HepG2 (cell line): ENCODE measurements around the gene SLC39A8. TPM values are rescaled to one million over a fixed set of nuclear protein-coding genes. Genes with fewer than 3 reads are reported as not detected.

Experiments used
- ARID4A ChIP-seq: sonication (generic); formaldehyde crosslinking; IDR thresholded peaks from 2 replicates; pipeline ENCODE4 v1.5.0; 2020; ENCODE audit warnings: mild to moderate bottlenecking, missing genetic modification reagents, borderline replicate concordance
- ATF7-NPFF ChIP-seq: sonication (generic); formaldehyde crosslinking; IDR thresholded peaks from 2 replicates; pipeline ENCODE4 v1.8.1; 2023; ENCODE audit warnings: mild to moderate bottlenecking, low read depth, missing genetic modification reagents, moderate library complexity
- ETV6 ChIP-seq: sonication (generic); formaldehyde crosslinking; conservative IDR thresholded peaks from 2 replicates; pipeline ENCODE4 v1.4.0; 2020; ENCODE audit warnings: missing genetic modification reagents
- IKZF1 ChIP-seq: fragments of 450-650 bp; IDR thresholded peaks from 2 replicates; pipeline ENCODE4 v1.7.1; 2016
- ONECUT2 ChIP-seq: sonication (generic); formaldehyde crosslinking; IDR thresholded peaks from 2 replicates; pipeline ENCODE4 v1.4.0; 2020; ENCODE audit warnings: missing genetic modification reagents
- POGK ChIP-seq: sonication (generic); formaldehyde crosslinking; conservative IDR thresholded peaks from 2 replicates; pipeline ENCODE4 v1.8.0; 2022; ENCODE audit warnings: mild to moderate bottlenecking, moderate library complexity, missing genetic modification reagents
- ZFP37 ChIP-seq: sonication (generic); formaldehyde crosslinking; IDR thresholded peaks from 2 replicates; pipeline ENCODE4 v1.4.0; 2020; ENCODE audit warnings: missing genetic modification reagents, borderline replicate concordance
- ZKSCAN5 ChIP-seq: sonication (generic); formaldehyde crosslinking; IDR thresholded peaks from 2 replicates; pipeline ENCODE4 v1.5.1; 2020; ENCODE audit warnings: mild to moderate bottlenecking, missing genetic modification reagents
- ZNF20 ChIP-seq: sonication (generic); formaldehyde crosslinking; IDR thresholded peaks from 2 replicates; pipeline ENCODE4 v1.4.0; 2020; ENCODE audit warnings: mild to moderate bottlenecking, moderate library complexity, missing genetic modification reagents
- ZNF3 ChIP-seq: IDR thresholded peaks from 2 replicates; pipeline ENCODE4 v1.7.0; 2017; ENCODE audit warnings: inconsistent platforms
- ZNF430 ChIP-seq: sonication (generic); formaldehyde crosslinking; IDR thresholded peaks from 2 replicates; pipeline ENCODE4 v1.9.0; 2021; ENCODE audit warnings: mild to moderate bottlenecking, missing genetic modification reagents
- ZNF569 ChIP-seq: sonication (generic); formaldehyde crosslinking; IDR thresholded peaks from 2 replicates; pipeline ENCODE4 v1.5.0; 2020; ENCODE audit warnings: mild to moderate bottlenecking, missing genetic modification reagents, moderate library complexity, borderline replicate concordance
- ZNF639 ChIP-seq: conservative IDR thresholded peaks from 2 replicates; pipeline ENCODE4 v1.6.1; 2018; ENCODE audit warnings: missing genetic modification reagents
- ZNF687 ChIP-seq: sonication (generic); formaldehyde crosslinking; IDR thresholded peaks from 2 replicates; pipeline ENCODE4 v1.5.1; 2020; ENCODE audit warnings: mild to moderate bottlenecking, missing genetic modification reagents, moderate library complexity
- ZNF7 ChIP-seq: IDR thresholded peaks from 2 replicates; pipeline ENCODE4 v1.6.1; 2016; ENCODE audit warnings: missing biosample characterization, missing genetic modification reagents
- ZNF724P ChIP-seq: sonication (generic); formaldehyde crosslinking; IDR thresholded peaks from 2 replicates; pipeline ENCODE4 v1.8.0; 2022; ENCODE audit warnings: missing genetic modification reagents, borderline replicate concordance
- ZNF777 ChIP-seq: sonication (generic); formaldehyde crosslinking; IDR thresholded peaks from 2 replicates; pipeline ENCODE4 v1.4.0; 2020; ENCODE audit warnings: missing genetic modification reagents
- polyA plus RNA-seq, 8 experiments: library from polyadenylated mRNA; depleted of rRNA in 3 of 8; stranded (reverse) in 7 of 8; unstranded in 1 of 8; fragments of >200 nt; fragmentation: Illumina TruSeq in 4 of 8; extraction: Trizol in 4 of 8; gene quantifications; 2 replicates each; pipeline versions ENCODE4 v1.2.1 to v1.2.3, GENCODE V29; 2011 to 2016; ENCODE audit warnings: low read depth in 4 of 8, missing spikeins in 1 of 8, mixed read lengths in 1 of 8; ENCODE audit not compliant: insufficient read depth in 1 of 8
- total RNA-seq, 5 experiments: library from RNA; depleted of rRNA; stranded (reverse); fragments of >200 nt; fragmentation: Illumina TruSeq; extraction: Trizol; gene quantifications; 2 replicates each; pipeline ENCODE4 v1.2.3, GENCODE V29; 2016; ENCODE audit warnings: low read depth in 1 of 5

SLC39A8 gene
- total and polyA plus RNA-seq, 2 of the 13 experiments (the other 11 are each of a cell fraction or from before 2014, with no cell fraction given): 0.22 to 0.38 TPM

GRCh38 chr4:102344520-102344953 is 745 bp downstream of the SLC39A8 start (continued):
- TF ChIP-seq ARID4A (CRISPR knock-in tag) (no peak), IKZF1 (no peak), ZFP37 (no peak), ETV6 (CRISPR knock-in tag) (no peak), ZNF20 (no peak), POGK (CRISPR knock-in tag) (0 out of 2 replicates have a peak, but pooled peaks have one; percentile 25), ZNF7 (CRISPR knock-in tag) (no peak), ZNF569 (CRISPR knock-in tag) (no peak), ONECUT2 (CRISPR knock-in tag) (no peak), ZNF3 (CRISPR knock-in tag) (no peak), ZNF430 (CRISPR knock-in tag) (no peak), ZNF687 (CRISPR knock-in tag) (peak; percentile 85), ATF7-NPFF (CRISPR knock-in tag) (peak; percentile 44; the same call in 1 of the 2 replicates), ZNF724P (CRISPR knock-in tag) (no peak), ZNF777 (CRISPR knock-in tag) (peak; percentile 93), ZKSCAN5 (no peak), ZNF639 (CRISPR knock-in tag) (no peak)
